ENCODE data around the gene HOMER1.
"Not testable (repeated sequence)": the region's sequence is repeated elsewhere in the genome, so short reads cannot be mapped to it uniquely, and the experiment has no call there.

HOMER1 gene

GRCh38 chr5:79417495-79417894, 96.4 kb downstream of the HOMER1 start:
- DNase-seq (ENCODE audit: low read depth in 2 of 2), result no peak

- no peak for DNase-seq (ENCODE audit: low read depth in 2 of 2)
These were observed 97.4 kb downstream of the HOMER1 start for GRCh38 chr5:79416499-79416898.

- DNase-seq (ENCODE audit: low read depth in 2 of 2), result no peak
These were observed 100.8 kb downstream of the HOMER1 start for GRCh38 chr5:79413112-79413511.

- DNase-seq (ENCODE audit: low read depth in 2 of 2), result no peak
These were observed 105.9 kb downstream of the HOMER1 start for GRCh38 chr5:79408028-79408427.

- DNase-seq (ENCODE audit: low read depth in 2 of 2), result no peak
These were observed 106.3 kb downstream of the HOMER1 start for GRCh38 chr5:79407591-79407990.

GRCh38 chr5:79401216-79401615, 112.7 kb downstream of the HOMER1 start:
- no peak for DNase-seq (ENCODE audit: low read depth in 2 of 2)

GRCh38 chr5:79399046-79399445, 114.9 kb downstream of the HOMER1 start:
- no peak for DNase-seq (ENCODE audit: low read depth in 2 of 2)

- DNase-seq (ENCODE audit: low read depth in 2 of 2), result no peak
These were observed 116.9 kb downstream of the HOMER1 start for GRCh38 chr5:79397080-79397479.

GRCh38 chr5:79396265-79396664, 117.7 kb downstream of the HOMER1 start:
- DNase-seq (ENCODE audit: low read depth in 2 of 2), result no peak

- DNase-seq (ENCODE audit: low read depth in 2 of 2), result no peak
These were observed 118.6 kb downstream of the HOMER1 start for GRCh38 chr5:79395296-79395695.

GRCh38 chr5:79392776-79393175, 121.2 kb downstream of the HOMER1 start:
- no peak for DNase-seq (ENCODE audit: low read depth in 2 of 2)

- DNase-seq (ENCODE audit: low read depth in 2 of 2), result no peak
These were observed 127.3 kb downstream of the HOMER1 start for GRCh38 chr5:79386679-79387078.

GRCh38 chr5:79385126-79385525, 128.8 kb downstream of the HOMER1 start:
- DNase-seq (ENCODE audit: low read depth in 2 of 2), result not testable (repeated sequence)

- no peak for DNase-seq (ENCODE audit: low read depth in 2 of 2)
These were observed 135.3 kb downstream of the HOMER1 start for GRCh38 chr5:79378510-79379186.

GRCh38 chr5:79357398-79357797, 156.5 kb downstream of the HOMER1 start:
- DNase-seq (ENCODE audit: low read depth in 2 of 2), result no peak

GRCh38 chr5:79349881-79350280, 164.1 kb downstream of the HOMER1 start:
- DNase-seq (ENCODE audit: low read depth in 2 of 2), result no peak

- DNase-seq (ENCODE audit: low read depth in 2 of 2), result no peak
These were observed 164.9 kb downstream of the HOMER1 start for GRCh38 chr5:79349047-79349446.

- DNase-seq (ENCODE audit: low read depth in 2 of 2), result no peak
These were observed 167.5 kb downstream of the HOMER1 start for GRCh38 chr5:79346420-79346824.

GRCh38 chr5:79333852-79334557, 179.9 kb downstream of the HOMER1 start:
- no peak for DNase-seq (ENCODE audit: low read depth in 2 of 2)

GRCh38 chr5:79330071-79330470, 183.9 kb downstream of the HOMER1 start:
- DNase-seq (ENCODE audit: low read depth in 2 of 2), result no peak

- no peak for DNase-seq (ENCODE audit: low read depth in 2 of 2)
These were observed 184.5 kb downstream of the HOMER1 start for GRCh38 chr5:79329453-79329852.

Measured in activated CD4-positive, alpha-beta T cell treated with anti-CD3 and anti-CD28 coated beads for 24 hours (primary cell).